Body of pancreas (tissue), 4 donors: ENCODE measurements around the gene HMGXB4. TPM values are rescaled to one million over a fixed set of nuclear protein-coding genes. Genes with fewer than 3 reads are reported as not detected.

Experiments used
- ATAC-seq: fragments of 150-250 bp; one replicate; pipeline ENCODE4 v1.9.1; 2016
- DNase-seq, 4 donors: peaks; one replicate each; pipeline ENCODE4 v3.0.0-alpha.2; 2019
- H3K27ac ChIP-seq, 4 donors: fragments of 200-600 bp; sonication (generic); 1 replicate in 3 of 4; 2 replicates in 1 of 4; pipeline versions ENCODE4 v1.5.1 to v1.6.1; 2016 to 2019; ENCODE audit warnings: mild to moderate bottlenecking in 1 of 4, mixed read lengths in 1 of 4, moderate library complexity in 1 of 4
- H3K27me3 ChIP-seq, 2 donors: fragments of 200-600 bp; sonication (generic); one replicate each; pipeline ENCODE4 v1.6.0; 2016; ENCODE audit warnings: mild to moderate bottlenecking in 1 of 2
- H3K36me3 ChIP-seq, 2 donors: fragments of 200-600 bp; sonication (generic); replicated peaks in 1 of 2; 2 replicates each; pipeline ENCODE4 v1.5.1; 2016; ENCODE audit warnings: low read depth in 2 of 2; ENCODE audit not compliant: insufficient read depth in 1 of 2
- H3K4me1 ChIP-seq: fragments of 200-600 bp; sonication (generic); one replicate; pipeline ENCODE4 v1.6.0; 2016
- H3K4me3 ChIP-seq, 2 donors: fragments of 200-600 bp; sonication (generic); 1 replicate in 1 of 2; 2 replicates in 1 of 2; pipeline ENCODE4 v1.5.1; 2016 to 2019
- H3K9me3 ChIP-seq, 3 donors: fragments of 200-600 bp; sonication (generic); 1 replicate in 2 of 3; 2 replicates in 1 of 3; pipeline ENCODE4 v1.5.1; 2016
- CTCF ChIP-seq, 7 experiments: fragments of 450-650 bp in 4 of 7; fragments of 200-600 bp in 3 of 7; sonication (generic) in 3 of 7; IDR thresholded peaks; one replicate each; pipeline ENCODE4 v1.5.1; 2016 to 2019; ENCODE audit warnings: antibody characterized with exemption in 7 of 7
- POLR2A ChIP-seq, 3 donors: fragments of 450-650 bp; IDR thresholded peaks; one replicate each; pipeline ENCODE4 v1.6.1; 2016; ENCODE audit warnings: antibody characterized with exemption in 3 of 3, mild to moderate bottlenecking in 2 of 3
- WGBS, 2 donors: methylation state at CpG; one replicate each; pipeline ENCODE4 v1.1.5; 2017; 5-methylcytosine and 5-hydroxymethylcytosine counted together
- intact Hi-C: fragments of 100-400 bp; cut with DNase I; formaldehyde crosslinking; loops from one replicate; pipeline ENCODE4 v1.15.1; 2023
- total RNA-seq, 2 donors: library from RNA; depleted of rRNA; stranded (reverse); fragments of >200 nt; gene quantifications; one replicate each; pipeline ENCODE4 v1.1.0, GENCODE V29; 2016

The HMGXB4 gene
- total RNA-seq, 2 donors from 2014 or later = 8.2 to 13.0 TPM

DNA sequence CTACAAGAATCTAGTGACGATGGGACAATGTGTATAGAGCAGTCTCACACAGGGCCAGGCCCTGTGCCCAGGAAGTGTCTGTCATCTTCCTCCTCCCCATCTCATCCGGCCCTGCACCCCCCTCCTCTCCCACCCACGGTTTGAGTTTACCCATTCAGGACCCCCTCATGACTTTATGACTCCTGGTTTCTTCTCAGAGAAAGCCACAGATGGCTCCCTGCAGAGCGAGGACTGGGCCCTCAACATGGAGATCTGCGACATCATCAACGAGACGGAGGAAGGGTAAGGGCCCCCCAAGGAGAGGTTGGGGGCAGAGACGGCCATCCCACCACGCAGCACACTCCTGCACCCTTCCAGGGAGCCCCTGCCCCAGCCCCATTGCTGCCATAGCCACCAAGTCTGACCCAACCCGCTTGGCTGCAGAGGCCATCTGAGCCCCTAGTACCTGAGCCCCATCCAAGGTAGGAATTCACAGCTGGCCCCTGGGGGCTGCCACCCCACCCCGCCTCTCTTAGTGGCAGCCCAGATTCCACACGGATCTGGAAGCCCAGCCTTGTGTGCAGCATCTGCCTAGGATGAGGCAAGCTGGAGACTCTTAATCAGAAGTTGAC is 60.5 kb downstream of the HMGXB4 start:
- peaks cover 20% of the 10 kb centered on the region for H3K4me1 ChIP-seq
- intact Hi-C loops = no loop called here
- H3K9me3 ChIP-seq = no peaks in the 10 kb centered on the region
- H3K27ac ChIP-seq = no peak overlapping the region
- ATAC-seq (no peak), DNase-seq (no peak)
- peaks cover 4 to 7% of the 10 kb centered on the region in 2 donors for H3K36me3 ChIP-seq
- H3K4me3 ChIP-seq = no peak overlapping the region
- whole genome bisulfite sequencing, 2 donors = 87 to 88% methylated on average over 9 to 12 of the region's 12 CpGs
- no peaks in the 10 kb centered on the region for H3K27me3 ChIP-seq
- TF ChIP-seq CTCF (IDR thresholded peaks at IDR 0.05) (no peak), POLR2A (IDR thresholded peaks at IDR 0.05) (no peak)

GRCh38 chr22:35318346-35319215 is 61.3 kb downstream of the HMGXB4 start:
- Histone ChIP-seq H3K27ac (no peak overlapping the region), H3K27me3 (no peaks in the 10 kb centered on the region), H3K36me3 (peaks cover 5 to 12% of the 10 kb centered on the region in 2 donors), H3K9me3 (no peaks in the 10 kb centered on the region), H3K4me3 (no peak overlapping the region), H3K4me1 (peaks cover 12% of the 10 kb centered on the region)
- ATAC-seq = no peak
- DNase-seq = no peak
- TF ChIP-seq POLR2A (IDR thresholded peaks at IDR 0.05) (no peak), CTCF (IDR thresholded peaks at IDR 0.05) (no peak)
- 89 to 92% methylated on average over 24 of the region's 24 CpGs for WGBS, 2 donors
- intact Hi-C loops = no loop called here

GRCh38 chr22:35319244-35319985 is 62.1 kb downstream of the HMGXB4 start:
- Histone ChIP-seq H3K27me3 (no peaks in the 10 kb centered on the region), H3K4me3 (no peak overlapping the region), H3K36me3 (peaks cover 8 to 17% of the 10 kb centered on the region in 2 donors), H3K27ac (no peak overlapping the region), H3K9me3 (no peaks in the 10 kb centered on the region), H3K4me1 (peaks cover 10% of the 10 kb centered on the region)
- no peak for DNase-seq
- intact Hi-C loops = no loop called here
- TF ChIP-seq CTCF (IDR thresholded peaks at IDR 0.05) (no peak), POLR2A (IDR thresholded peaks at IDR 0.05) (no peak)
- ATAC-seq = no peak
- WGBS, 2 donors = 91 to 95% methylated on average over 12 to 15 of the region's 18 CpGs

GRCh38 chr22:35322126-35322525 is 64.8 kb downstream of the HMGXB4 start:
- 97 to 98% methylated on average over 8 to 10 of the region's 10 CpGs for WGBS, 2 donors
- Histone ChIP-seq H3K27me3 (no peaks in the 10 kb centered on the region), H3K36me3 (peaks cover 8 to 26% of the 10 kb centered on the region in 2 donors), H3K4me1 (no peaks in the 10 kb centered on the region), H3K4me3 (no peak overlapping the region), H3K27ac (no peak overlapping the region), H3K9me3 (no peaks in the 10 kb centered on the region)
- ATAC-seq (no peak), DNase-seq (no peak)
- intact Hi-C loops = no loop called here
- TF ChIP-seq POLR2A (IDR thresholded peaks at IDR 0.05) (no peak), CTCF (IDR thresholded peaks at IDR 0.05) (no peak)
